KOPT-K1 (cell line): Measurements from ENCODE around the gene PHKB.

ENCODE experiments used
- H3K27ac ChIP-seq: fragments of 200-600 bp; sonication (generic); 2 replicates; pipeline ENCODE4 v1.5.1; 2016; ENCODE audit warnings: antibody characterized with exemption, mild to moderate bottlenecking, low read depth, low read length; ENCODE audit not compliant: poor library complexity, severe bottlenecking
- H3K36me3 ChIP-seq: fragments of 200-600 bp; sonication (generic); 2 replicates; pipeline ENCODE4 v1.5.1; 2017; ENCODE audit warnings: antibody characterized with exemption, mild to moderate bottlenecking, low read length, moderate library complexity; ENCODE audit not compliant: insufficient read depth
- H3K9me3 ChIP-seq: fragments of 200-600 bp; sonication (generic); 2 replicates; pipeline ENCODE4 v1.5.1; 2017; ENCODE audit warnings: antibody characterized with exemption, low read length, mild to moderate bottlenecking; ENCODE audit not compliant: insufficient read depth, poor library complexity, severe bottlenecking

Gene PHKB

GRCh38 chr16:47732122-47732521 is 271.0 kb downstream of the PHKB start:
- Histone ChIP-seq H3K27ac (no peak overlapping the region), H3K36me3 (no peaks in the 10 kb centered on the region), H3K9me3 (no peaks in the 10 kb centered on the region)

- no peaks in the 10 kb centered on the region for H3K9me3 ChIP-seq
- no peaks in the 10 kb centered on the region for H3K36me3 ChIP-seq
- H3K27ac ChIP-seq = no peak overlapping the region
Observed at GRCh38 chr16:47732523-47733111, 271.5 kb downstream of the PHKB start.

GRCh38 chr16:47734081-47734857 is 273.1 kb downstream of the PHKB start:
- H3K27ac ChIP-seq = no peak overlapping the region
- H3K36me3 ChIP-seq = no peaks in the 10 kb centered on the region

DNA sequence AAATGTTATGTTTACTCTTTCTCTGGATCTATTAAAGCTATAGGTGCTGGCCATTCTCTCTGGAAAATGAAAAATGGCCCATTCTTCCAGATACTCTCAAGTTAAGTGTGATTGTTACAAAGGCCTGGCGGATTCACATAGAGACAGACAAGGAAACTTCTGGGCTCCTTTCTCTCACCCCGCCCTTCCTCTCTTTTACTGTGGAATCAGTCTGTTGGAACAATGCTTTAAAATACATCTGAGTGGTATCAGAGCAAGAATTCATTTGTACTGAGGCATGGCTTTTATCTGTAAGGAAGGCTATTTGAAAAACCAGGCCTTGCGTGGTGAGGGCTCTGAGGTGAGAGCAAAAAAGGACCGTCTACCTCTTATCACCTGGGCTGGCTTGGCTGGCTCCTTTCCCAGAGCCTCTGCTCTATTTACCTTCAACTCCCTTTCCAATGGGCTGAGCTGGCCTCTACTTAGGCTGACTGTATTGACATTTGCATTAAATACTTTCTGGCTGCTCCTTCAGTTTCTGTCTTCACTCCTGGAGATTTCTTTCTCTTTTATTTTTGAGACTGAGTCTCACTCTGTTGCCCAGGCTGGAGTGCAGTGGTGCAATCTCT is 274.0 kb downstream of the PHKB start:
- Histone ChIP-seq H3K27ac (no peak overlapping the region), H3K9me3 (no peaks in the 10 kb centered on the region), H3K36me3 (no peaks in the 10 kb centered on the region)

More at GRCh38 chr16:47734081-47734857, 273.1 kb downstream of the PHKB start:
- H3K9me3 ChIP-seq = no peaks in the 10 kb centered on the region

- H3K27ac ChIP-seq = no peak overlapping the region
- H3K9me3 ChIP-seq = no peaks in the 10 kb centered on the region
- H3K36me3 ChIP-seq = no peaks in the 10 kb centered on the region
Observed at GRCh38 chr16:47750371-47750770, 289.2 kb downstream of the PHKB start.
